Measurements from ENCODE around the gene PDZD7.

Gene PDZD7

DNA sequence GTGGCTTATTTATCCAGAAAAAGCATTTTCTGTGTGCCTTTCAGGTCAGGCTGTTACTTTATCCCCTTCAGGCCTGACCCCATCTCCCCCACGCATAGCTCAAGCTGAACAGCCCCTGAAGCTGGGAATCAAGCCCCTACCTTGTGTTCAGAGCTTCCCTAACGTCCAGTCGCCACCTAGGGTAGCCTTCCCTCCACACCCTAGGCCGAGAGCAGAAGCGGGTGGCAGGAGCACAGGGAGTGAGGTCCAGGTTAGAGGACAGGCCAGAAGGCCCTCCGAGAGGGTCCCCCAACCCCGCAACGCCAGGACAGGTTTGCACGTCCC is 62.1 kb downstream of the PDZD7 start:
- Histone ChIP-seq H3K27ac (replicated peaks) (no peak overlapping the region), H3K27me3 (ENCODE audit: insufficient read depth, poor library complexity, severe bottlenecking) (no peaks in the 10 kb centered on the region), H3K4me3 (replicated peaks; ENCODE audit: insufficient read depth, low read length) (peak overlapping the region; percentile 29; the same call in 1 of the 2 replicates)
- no peak for TF ChIP-seq GABPA (IDR thresholded peaks at IDR 0.05; ENCODE audit: low read depth)
- no peak for TF ChIP-seq SPI1 (IDR thresholded peaks at IDR 0.05; ENCODE audit: borderline replicate concordance, low read depth)
- no peak for TF ChIP-seq POLR2AphosphoS5 (IDR thresholded peaks at IDR 0.05; ENCODE audit: low read depth)
- TF ChIP-seq, protein P1, sequence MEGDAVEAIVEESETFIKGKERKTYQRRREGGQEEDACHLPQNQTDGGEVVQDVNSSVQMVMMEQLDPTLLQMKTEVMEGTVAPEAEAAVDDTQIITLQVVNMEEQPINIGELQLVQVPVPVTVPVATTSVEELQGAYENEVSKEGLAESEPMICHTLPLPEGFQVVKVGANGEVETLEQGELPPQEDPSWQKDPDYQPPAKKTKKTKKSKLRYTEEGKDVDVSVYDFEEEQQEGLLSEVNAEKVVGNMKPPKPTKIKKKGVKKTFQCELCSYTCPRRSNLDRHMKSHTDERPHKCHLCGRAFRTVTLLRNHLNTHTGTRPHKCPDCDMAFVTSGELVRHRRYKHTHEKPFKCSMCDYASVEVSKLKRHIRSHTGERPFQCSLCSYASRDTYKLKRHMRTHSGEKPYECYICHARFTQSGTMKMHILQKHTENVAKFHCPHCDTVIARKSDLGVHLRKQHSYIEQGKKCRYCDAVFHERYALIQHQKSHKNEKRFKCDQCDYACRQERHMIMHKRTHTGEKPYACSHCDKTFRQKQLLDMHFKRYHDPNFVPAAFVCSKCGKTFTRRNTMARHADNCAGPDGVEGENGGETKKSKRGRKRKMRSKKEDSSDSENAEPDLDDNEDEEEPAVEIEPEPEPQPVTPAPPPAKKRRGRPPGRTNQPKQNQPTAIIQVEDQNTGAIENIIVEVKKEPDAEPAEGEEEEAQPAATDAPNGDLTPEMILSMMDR (IDR thresholded peaks at IDR 0.05; ENCODE audit: insufficient read depth, low read length), result no peak
- TF ChIP-seq, protein P2, sequence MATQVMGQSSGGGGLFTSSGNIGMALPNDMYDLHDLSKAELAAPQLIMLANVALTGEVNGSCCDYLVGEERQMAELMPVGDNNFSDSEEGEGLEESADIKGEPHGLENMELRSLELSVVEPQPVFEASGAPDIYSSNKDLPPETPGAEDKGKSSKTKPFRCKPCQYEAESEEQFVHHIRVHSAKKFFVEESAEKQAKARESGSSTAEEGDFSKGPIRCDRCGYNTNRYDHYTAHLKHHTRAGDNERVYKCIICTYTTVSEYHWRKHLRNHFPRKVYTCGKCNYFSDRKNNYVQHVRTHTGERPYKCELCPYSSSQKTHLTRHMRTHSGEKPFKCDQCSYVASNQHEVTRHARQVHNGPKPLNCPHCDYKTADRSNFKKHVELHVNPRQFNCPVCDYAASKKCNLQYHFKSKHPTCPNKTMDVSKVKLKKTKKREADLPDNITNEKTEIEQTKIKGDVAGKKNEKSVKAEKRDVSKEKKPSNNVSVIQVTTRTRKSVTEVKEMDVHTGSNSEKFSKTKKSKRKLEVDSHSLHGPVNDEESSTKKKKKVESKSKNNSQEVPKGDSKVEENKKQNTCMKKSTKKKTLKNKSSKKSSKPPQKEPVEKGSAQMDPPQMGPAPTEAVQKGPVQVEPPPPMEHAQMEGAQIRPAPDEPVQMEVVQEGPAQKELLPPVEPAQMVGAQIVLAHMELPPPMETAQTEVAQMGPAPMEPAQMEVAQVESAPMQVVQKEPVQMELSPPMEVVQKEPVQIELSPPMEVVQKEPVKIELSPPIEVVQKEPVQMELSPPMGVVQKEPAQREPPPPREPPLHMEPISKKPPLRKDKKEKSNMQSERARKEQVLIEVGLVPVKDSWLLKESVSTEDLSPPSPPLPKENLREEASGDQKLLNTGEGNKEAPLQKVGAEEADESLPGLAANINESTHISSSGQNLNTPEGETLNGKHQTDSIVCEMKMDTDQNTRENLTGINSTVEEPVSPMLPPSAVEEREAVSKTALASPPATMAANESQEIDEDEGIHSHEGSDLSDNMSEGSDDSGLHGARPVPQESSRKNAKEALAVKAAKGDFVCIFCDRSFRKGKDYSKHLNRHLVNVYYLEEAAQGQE (IDR thresholded peaks at IDR 0.05; ENCODE audit: insufficient replicate concordance, low read depth), result no peak
- DNase-seq (ENCODE audit: low read depth in 1 of 2, low spot score in 1 of 2), result no peak

- no peak overlapping the region for H3K27ac ChIP-seq (replicated peaks)
- H3K4me3 ChIP-seq (replicated peaks; ENCODE audit: insufficient read depth, low read length), result no peak overlapping the region
- no peaks in the 10 kb centered on the region for H3K27me3 ChIP-seq (ENCODE audit: insufficient read depth, poor library complexity, severe bottlenecking)
- no peak for DNase-seq (ENCODE audit: low read depth in 1 of 2, low spot score in 1 of 2)
- TF ChIP-seq, protein P2 (IDR thresholded peaks at IDR 0.05; ENCODE audit: insufficient replicate concordance, low read depth), result no peak
- TF ChIP-seq SPI1 (IDR thresholded peaks at IDR 0.05; ENCODE audit: borderline replicate concordance, low read depth) (no peak), POLR2AphosphoS5 (IDR thresholded peaks at IDR 0.05; ENCODE audit: low read depth) (no peak), GABPA (IDR thresholded peaks at IDR 0.05; ENCODE audit: low read depth) (no peak)
- TF ChIP-seq, protein P1 (IDR thresholded peaks at IDR 0.05; ENCODE audit: insufficient read depth, low read length), result no peak
Observed at GRCh38 chr10:100968062-100968736, 62.7 kb downstream of the PDZD7 start.

DNA sequence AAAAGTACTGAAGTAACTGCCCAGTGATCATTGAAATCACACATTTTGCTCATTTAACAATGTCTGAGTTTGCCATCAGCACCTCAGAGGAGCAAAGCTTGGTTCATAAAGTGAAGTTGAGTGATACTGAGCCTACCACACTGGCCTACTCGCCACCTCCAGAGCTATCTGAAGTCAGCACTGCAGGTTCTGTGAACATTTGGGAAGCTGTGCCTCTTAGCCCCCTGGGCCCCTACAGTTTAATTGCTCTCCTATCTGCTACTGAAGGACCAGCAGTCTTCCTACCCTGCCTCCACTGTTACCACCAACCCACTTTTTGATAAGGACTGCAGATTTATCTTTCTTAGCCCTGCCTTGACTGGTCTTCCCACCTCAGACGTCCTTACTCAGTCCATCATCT is 63.6 kb downstream of the PDZD7 start:
- Histone ChIP-seq H3K4me3 (replicated peaks; ENCODE audit: insufficient read depth, low read length) (no peak overlapping the region), H3K27me3 (ENCODE audit: insufficient read depth, poor library complexity, severe bottlenecking) (no peaks in the 10 kb centered on the region), H3K27ac (replicated peaks) (no peak overlapping the region)
- no peak for DNase-seq (ENCODE audit: low read depth in 1 of 2, low spot score in 1 of 2)
- no peak for TF ChIP-seq SPI1 (IDR thresholded peaks at IDR 0.05; ENCODE audit: borderline replicate concordance, low read depth)
- TF ChIP-seq, protein P1 (IDR thresholded peaks at IDR 0.05; ENCODE audit: insufficient read depth, low read length), result no peak

- no peak overlapping the region for H3K27ac ChIP-seq (replicated peaks)
- H3K27me3 ChIP-seq (ENCODE audit: insufficient read depth, poor library complexity, severe bottlenecking), result no peaks in the 10 kb centered on the region
- TF ChIP-seq, protein P1 (IDR thresholded peaks at IDR 0.05; ENCODE audit: insufficient read depth, low read length), result no peak
- no peak for TF ChIP-seq SPI1 (IDR thresholded peaks at IDR 0.05; ENCODE audit: borderline replicate concordance, low read depth)
- DNase-seq (ENCODE audit: low read depth in 1 of 2, low spot score in 1 of 2), result no peak
- H3K4me3 ChIP-seq (replicated peaks; ENCODE audit: insufficient read depth, low read length), result no peak overlapping the region
Observed at GRCh38 chr10:100966887-100967286, 64.0 kb downstream of the PDZD7 start.
